Middle frontal gyrus (tissue), 1 donor: ENCODE measurements around the gene HOXC5.

ENCODE experiments used
- DNase-seq: peaks from one replicate; pipeline ENCODE4 v3.0.0-alpha.2; 2015; ENCODE audit warnings: low spot score; ENCODE audit errors: extremely low spot score

The HOXC5 gene

DNA sequence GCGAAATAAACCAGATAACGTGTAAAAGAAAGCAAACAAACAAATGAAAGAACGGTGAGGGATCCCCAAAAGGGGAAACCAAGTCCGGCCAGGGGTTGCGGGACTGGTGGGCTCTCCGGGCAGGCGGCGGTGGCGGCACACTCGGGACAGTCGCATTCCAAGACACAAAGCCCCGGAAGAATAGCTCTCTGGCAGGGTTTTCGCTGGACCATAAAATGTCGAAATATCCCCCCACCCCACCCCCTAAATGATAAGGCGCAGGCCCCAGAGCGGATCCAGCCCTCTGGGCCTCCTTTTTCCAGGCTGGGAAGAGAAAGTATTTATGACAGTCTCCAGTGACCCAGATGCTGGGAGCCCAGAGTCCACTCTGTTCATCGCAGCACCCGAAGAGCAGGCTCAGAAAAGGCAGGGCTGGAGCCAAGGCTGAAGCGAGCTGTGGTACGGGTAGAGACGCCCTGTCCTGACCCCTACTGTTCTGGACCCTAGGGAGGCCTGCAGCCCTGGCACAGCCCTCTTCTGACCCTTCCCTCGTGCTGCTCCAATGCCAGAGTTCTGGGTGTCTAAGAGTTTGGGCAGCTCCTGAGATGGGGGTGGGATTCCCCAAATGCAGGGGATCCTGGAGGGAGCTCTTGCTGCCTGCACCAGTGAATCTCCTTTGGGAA, 26.2 kb upstream of the HOXC5 start:
- no peak for DNase-seq

DNA sequence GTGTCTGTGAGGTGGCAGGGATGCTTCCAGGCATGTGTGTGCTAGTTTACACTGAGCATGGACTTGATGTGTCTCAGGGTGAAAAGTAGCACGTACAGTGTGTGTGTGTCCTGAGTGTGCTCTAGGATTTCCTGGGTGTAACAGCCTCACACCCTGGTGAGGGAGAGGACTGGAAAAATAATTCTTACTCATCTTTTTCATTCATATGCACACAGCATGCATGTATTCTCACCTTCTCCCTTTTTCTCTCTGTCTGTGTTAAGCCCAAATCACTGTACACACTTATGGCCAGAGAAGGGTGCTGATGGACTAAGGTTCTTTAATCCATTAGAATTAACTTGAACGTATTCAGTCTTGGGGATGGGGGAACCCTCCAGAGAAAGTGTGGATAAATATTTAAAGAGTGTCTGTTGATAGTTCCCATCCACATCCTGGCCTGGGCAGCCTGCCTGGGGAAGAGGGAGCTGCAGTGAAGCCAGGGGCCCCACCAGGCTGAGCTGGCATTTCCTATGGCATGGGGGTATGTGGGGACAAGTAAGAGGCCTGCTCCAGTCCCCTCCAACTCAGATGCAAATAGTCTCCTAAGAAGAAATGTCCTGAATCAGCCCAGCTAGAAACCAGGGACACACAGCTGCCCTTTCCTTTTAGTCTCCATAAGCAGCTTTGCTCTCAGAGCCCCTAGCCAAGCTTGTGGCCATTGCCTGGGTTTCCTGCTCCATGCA, 25.2 kb upstream of the HOXC5 start:
- DNase-seq = no peak

DNA sequence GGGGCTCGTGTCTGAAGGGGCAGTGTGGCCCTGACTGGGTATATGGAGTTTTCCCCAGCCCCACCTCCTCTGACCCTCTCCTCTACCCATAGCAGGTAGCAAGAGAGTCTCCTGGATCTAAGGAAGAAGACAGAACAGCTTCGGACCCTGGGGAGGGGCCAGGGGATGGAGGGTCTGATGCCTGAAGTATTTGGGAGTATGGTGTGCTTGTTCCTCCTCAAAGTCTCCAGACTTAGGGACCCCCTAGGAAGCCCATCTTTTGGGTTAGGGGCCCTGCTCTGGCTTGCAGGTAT, 24.6 kb upstream of the HOXC5 start:
- no peak for DNase-seq

DNA sequence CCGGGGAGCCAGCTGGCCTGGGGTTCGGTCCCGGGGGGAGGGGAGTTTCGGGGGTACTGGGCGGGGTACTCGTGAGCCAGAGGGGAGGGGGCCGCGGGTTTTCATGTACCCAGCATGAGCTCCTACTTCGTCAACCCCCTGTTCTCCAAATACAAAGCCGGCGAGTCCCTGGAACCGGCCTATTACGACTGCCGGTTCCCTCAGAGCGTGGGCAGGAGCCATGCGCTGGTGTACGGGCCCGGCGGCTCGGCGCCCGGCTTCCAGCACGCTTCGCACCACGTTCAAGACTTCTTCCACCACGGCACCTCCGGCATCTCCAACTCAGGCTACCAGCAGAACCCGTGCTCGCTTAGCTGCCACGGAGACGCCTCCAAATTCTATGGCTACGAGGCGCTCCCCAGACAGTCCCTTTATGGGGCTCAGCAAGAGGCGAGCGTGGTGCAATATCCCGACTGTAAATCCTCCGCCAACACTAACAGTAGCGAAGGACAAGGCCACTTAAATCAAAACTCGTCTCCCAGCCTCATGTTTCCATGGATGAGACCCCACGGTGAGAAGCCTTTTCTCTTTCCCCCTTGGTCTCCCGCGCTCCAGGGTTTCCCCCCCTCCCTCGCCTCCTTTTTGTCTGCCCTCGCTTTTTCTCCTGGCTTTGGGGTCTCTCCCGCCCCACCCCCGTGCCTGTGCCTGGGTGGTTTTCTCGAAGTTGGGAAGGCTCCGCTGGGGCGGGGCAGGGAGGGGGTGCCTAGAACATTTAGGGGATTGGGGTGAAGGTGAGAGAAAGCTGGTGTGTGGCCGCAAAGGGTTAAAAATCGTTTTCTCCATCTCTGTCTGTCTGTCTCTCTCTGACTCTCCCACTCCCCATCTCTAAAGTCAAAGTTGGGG, 23.4 kb upstream of the HOXC5 start:
- DNase-seq = no peak

DNA sequence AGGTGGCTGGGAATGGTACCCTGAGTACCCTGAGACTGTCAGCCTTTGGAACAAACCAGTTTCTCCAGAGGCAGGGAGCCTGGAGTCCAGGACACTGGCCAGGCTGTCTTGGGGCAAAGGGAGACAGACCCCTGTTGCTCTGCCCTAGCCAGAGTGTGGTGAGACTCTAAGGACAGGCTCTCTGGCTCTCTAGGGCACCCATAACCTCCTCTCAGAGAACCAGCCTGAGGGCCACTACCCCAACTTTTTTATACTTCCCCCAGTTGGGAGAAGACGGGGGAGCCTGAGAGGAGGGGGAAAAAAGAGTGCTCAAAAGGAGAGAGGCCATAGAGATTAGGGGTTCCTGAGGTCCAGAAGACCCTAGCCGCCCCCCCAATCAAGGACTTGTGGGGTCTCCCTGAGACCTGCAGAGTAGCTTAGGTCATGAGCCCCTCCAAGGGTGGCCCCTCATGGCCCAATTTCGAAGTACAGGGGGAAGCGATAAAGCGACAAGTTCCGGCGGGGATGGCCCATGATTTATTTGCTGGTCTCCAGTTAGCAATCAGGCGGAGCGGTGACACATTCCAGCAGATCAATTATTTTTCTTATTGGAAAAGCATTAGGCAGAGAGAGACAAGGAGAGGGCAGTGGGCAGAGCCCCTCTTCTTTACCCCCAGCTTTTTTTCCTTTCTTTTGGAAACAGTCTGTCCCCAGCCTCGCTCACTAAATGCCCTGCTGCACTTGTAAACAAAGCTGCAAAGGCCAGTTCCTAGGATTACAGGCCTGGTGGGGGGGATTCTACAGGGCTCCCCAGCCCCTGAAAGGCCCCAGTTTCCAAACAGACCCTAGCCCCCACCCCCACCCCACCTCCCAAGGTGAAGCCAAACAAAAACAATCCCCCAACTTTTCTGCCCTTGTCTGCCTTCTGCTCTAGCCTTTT, 22.5 kb upstream of the HOXC5 start:
- DNase-seq = no peak

DNA sequence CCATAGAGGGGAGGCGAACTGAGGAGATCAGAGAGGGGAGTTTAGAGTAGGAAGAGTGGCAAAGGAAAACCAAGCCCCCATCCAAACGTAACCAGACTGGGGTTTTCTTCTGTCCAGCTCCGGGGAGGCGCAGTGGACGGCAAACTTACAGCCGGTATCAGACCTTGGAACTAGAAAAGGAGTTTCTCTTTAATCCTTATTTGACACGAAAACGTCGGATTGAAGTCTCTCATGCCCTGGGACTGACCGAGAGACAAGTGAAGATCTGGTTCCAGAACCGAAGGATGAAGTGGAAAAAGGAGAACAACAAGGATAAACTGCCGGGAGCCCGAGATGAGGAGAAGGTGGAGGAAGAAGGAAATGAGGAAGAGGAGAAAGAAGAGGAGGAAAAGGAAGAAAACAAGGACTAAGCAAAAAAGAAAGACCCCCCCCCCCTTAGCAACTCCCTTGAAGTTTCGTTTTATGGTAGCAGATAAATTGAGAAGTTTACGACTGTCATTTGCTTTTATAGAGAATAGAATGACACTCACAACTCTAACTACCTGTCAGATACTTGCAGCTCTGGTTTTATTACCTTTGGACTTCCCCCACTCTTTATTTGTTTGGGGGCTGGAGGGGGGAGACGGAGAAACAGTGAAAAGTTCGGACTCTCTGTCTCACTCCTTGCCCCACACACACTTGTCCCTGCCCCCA, 21.7 kb upstream of the HOXC5 start:
- no peak for DNase-seq

DNA sequence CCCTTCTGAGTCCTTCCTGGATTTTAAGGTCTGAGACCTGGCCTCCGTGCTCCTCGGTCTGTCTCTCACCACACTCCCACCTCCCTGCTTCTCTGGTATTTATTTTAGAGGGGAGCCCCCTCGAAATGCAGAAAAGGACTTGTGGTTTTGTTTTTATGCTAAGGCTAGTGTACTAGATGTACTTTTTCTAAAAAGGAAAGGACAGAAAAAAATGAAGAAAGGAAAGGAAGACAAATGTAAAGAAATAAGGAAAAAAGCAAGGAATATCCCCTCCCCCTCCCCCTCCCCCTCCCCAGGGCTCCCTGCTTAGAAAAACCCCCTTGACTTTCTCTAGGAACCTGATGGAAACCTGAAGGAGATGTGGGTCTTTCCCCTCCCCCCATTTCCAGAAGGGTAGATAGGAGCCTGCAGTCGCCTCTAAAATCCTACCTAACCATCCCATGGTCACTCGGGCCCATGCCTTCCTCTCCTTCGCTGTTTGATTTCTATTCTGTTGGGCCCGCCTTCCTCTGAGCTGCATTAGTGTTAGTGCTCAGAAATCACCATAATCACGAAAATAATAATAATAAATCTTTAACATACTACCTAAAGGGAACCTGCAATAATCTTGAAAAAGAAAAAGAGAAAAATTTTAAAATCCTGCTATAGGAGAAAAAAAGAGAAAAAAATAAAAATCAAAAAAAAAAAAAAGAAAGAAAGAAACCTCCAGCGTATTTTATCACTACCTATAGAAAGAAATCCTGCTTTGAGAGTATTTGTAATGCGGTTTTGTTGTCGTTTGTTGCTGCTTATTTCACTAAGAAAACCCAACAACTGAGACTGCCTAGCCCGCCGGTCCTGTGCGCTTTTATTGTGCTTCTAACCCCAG, 21.0 kb upstream of the HOXC5 start:
- no peak for DNase-seq

DNA sequence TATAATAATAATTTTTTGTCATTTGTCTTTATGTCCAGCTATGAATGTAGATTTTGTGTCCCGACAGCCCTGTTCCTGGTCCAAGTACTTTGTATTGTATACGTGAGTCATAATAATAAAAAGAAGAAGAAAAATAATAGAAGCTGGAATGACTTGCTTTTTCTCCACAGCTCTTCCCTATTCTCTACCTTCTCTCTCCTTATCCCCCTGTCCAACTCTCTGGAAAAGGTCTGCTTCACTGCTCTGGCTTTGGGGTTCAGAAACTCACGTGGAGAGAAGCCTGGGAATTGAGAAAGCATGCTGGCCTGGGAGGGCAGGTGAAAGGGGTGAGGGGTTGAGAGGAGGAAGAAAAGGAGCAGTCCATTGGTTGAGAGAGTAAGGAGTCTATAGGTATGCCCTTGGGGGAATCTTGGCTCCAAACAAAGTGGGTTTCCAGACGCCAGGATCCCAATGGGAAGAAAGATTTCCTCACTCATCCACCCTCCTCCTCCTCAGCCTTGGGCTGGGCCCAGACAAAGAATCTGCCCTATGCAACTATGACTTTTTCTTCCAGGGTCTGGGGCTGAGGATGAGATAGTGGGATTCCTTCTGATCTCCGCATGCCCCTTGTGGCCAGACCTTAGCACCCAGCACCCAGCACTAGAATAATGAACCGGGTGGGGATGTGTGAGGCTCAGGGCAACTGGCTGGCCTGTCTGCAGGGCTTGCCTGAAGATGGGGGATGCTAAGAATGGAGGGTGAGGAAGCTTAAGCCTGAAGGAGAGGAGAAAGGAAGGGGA, 20.0 kb upstream of the HOXC5 start:
- no peak for DNase-seq

DNA sequence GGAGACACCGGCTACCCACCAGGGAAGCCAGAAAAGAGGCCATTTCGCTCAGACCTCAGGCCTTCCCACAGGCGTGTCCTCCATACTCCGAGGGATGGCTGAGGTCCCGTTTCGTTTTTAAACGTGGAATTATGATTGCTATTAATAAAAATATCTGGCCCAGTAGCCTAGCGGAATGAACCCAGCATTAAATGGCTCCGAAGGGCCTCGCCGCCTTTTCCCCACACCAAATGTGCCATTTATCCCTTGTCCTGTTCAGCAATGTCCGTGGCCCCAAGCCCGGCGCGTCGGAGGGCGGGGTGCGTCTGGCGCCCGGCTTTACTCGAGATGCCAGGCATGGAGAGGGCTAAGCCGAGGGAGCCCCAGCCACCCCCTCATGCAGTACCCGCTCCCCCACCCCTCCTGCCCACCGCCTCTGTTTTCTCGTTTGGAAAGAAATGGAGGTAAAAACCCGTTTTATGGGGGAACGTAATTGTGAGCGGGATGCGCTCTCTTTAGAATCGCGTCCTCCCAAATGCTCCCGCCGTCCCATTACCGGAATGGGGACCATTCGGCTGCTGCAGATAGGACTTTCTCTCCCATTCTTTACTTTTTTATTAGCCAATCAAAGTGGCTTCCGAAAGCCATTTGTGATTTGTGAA, 18.4 kb upstream of the HOXC5 start:
- DNase-seq = no peak

DNA sequence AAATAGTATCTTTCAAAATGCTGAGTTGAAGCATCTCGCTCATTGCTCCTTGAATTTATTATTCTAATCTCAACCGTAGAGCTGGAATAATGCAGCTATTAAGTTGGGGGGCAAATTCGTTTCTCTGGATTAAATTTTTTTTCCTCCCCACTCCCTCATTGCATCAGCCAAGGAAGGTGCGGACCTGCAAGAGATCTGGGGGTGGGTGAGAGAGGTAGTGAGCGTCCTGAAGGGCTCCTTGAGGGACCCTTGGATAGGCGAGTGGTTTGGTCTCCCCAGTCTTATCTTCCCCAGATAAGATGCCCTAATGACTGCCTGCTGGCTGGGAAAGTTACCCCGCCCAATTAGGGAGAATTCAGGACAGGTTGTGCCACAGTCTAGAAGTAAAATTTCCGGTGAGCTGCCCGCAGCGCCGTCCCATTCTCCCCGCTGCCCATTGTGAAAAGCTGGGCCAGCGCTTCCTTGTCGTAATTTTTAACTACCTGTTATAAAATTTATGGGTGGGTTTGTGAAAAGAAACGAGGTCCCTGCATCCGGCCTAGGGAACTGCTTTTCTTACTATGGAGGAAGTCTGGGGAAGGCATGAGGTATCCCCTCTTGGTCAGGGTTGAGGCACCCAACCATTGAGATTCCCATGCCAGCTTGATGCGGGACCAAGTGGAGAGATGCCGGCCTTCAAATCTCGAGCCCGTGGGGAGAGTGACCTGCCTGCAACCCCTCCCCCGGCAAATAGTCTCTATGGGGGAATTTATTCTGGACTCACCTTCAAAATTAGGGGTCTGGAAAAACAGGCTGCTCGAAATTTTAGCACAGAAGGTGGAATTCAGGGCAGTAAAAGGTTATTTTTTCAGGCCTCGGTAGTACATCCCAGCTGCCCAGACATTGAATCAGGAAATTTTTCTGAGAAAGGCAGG, 17.6 kb upstream of the HOXC5 start:
- DNase-seq = no peak

DNA sequence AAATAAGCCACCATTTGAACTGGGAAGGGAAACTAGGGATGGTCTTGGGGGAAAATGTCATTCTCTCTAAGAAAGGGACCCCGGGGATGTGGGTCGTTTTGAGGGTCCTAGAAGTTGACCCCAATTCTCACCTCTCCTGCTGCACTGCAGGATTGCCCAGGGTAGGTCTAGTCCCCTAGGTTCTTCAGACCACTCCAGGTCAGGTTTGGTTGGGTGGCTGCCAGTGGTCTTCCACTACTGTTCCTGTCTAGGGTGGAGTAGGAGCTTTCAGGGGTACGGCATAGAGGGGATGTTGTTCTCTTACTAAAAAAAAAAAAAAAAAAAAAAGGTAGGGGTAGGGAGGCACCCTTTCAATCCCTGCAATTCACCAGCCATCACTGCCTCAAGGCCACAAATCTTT, 16.8 kb upstream of the HOXC5 start:
- no peak for DNase-seq

DNA sequence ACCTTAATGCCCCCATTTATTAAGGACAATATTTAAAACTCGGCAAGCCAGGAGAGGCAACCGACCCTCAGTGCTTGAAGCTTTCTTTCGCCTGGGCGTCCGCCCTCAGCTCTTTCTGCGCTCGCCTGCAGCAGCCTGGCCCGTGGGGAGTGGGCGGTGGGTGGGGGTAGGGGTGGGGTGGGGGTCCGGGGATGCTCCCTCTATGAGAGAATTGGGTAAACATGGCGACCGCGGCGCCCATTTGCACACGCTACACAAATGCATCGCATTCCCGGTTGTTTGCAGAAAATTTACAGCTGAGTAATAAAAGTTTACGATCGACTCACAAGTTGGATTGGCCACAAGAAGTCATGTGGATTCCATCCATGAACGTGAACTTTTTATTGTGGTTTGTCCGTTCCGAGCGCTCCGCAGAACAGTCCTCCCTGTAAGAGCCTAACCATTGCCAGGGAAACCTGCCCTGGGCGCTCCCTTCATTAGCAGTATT, 16.3 kb upstream of the HOXC5 start:
- no peak for DNase-seq

DNA sequence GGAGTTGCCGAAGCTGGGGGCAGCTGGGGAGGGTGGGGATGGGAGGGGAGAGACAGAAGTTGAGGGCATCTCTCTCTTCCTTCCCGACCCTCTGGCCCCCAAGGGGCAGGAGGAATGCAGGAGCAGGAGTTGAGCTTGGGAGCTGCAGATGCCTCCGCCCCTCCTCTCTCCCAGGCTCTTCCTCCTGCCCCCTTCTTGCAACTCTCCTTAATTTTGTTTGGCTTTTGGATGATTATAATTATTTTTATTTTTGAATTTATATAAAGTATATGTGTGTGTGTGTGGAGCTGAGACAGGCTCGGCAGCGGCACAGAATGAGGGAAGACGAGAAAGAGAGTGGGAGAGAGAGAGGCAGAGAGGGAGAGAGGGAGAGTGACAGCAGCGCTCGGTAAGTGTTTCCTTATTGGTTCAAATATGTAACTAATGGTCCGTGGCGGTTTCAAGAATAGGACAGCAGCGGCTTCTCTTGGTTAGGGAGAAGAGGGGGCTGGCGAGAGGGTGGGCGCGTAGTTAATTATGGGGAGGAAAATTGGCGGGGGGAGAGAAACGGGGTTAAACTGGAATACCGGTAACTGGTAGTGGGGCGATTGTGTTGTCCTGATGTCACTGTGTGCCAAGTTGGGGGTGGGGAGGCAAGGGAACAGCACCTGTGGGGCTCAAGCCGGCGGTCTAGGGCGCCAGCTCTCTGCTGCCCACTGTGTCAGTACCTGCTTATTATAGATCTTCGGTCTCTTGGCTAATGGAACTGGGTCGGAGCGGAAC, 15.6 kb upstream of the HOXC5 start:
- DNase-seq = no peak

DNA sequence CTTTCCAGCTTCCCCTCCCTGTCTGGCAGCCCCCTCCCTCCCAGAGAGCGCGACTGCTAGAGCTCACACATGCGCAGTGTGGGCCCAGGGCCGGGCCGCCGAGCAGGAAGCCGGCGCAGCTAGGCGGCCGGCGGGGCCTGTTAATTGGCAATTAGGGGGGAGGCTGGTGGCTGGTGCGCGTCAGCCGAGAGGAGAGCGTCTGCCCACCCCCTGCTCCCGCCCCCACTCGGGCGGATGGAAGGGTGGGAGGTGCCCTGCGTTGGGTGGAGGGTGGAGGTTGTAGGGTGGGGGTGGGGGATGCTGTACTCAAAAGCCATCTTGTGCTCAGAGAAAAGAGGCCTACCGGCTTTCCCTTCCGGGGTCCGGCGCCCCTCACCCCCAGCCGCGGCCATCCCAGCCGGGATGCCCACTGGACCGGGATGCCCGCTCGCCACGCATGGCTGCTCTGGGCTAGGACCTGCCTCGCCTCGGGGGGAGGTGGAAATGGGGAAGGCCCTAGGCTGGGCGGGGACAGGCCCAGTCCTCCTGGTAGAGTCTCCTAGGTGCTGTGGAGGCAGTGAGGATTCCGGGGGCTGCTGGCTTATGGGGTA, 14.9 kb upstream of the HOXC5 start:
- no peak for DNase-seq

DNA sequence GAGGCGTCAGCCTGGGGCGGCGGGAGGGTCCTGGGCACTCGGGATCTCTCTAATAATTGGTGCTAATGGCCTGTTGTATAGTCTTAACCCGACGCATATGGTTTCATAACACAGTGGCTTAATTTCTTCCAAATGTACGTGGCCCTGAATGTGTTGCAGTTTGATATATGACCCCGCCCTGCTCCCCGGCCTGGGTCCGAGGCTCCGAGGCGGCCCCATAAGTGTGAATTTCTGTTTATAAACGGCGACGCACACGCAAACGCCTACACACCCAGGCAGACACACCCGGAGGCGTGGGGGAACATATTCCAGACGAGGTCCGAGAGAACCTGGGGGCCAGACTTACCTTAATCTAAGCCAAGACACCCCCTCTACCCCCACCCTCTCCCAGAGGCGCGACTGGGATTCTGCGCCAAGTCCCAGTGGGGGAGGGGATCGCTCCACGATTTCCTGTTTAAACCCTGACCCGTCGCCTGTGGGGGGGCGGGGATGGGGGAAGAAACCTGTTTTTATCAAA, 14.3 kb upstream of the HOXC5 start:
- no peak for DNase-seq
